HepG2 (cell line): ENCODE measurements around the gene EIF3M. TPM values are rescaled to one million over a fixed set of nuclear protein-coding genes. Genes with fewer than 3 reads are reported as not detected.

Experiments used
- ADNP ChIP-seq: sonication (generic); formaldehyde crosslinking; IDR thresholded peaks from 2 replicates; pipeline ENCODE4 v1.4.0; 2020; ENCODE audit warnings: missing genetic modification reagents
- AGO1 ChIP-seq: fragments of 200-400 bp; formaldehyde crosslinking; IDR thresholded peaks from 2 replicates; pipeline ENCODE4 v1.6.1; 2017; ENCODE audit warnings: mild to moderate bottlenecking, low read depth, low read length, moderate library complexity; ENCODE audit not compliant: poor library complexity, severe bottlenecking
- CBX2 ChIP-seq, 2 experiments: fragments of 200-600 bp in 1 of 2; sonication (generic); formaldehyde crosslinking in 1 of 2; IDR thresholded peaks; 2 replicates each; pipeline versions ENCODE4 v1.7.0 to v1.8.1; 2018 to 2022; ENCODE audit warnings: low read depth in 2 of 2, low read length in 1 of 2, mild to moderate bottlenecking in 1 of 2, missing genetic modification reagents in 1 of 2
- FOXJ3 ChIP-seq: sonication (generic); formaldehyde crosslinking; IDR thresholded peaks from 2 replicates; pipeline ENCODE4 v1.4.0; 2020; ENCODE audit warnings: missing genetic modification reagents, mild to moderate bottlenecking, borderline replicate concordance
- MED1 ChIP-seq: sonication (generic); formaldehyde crosslinking; IDR thresholded peaks from 2 replicates; pipeline ENCODE4 v1.4.0; 2020; ENCODE audit warnings: missing genetic modification reagents
- NPAS2 ChIP-seq: sonication (generic); formaldehyde crosslinking; IDR thresholded peaks from 2 replicates; pipeline ENCODE4 v1.8.0; 2022; ENCODE audit warnings: mild to moderate bottlenecking, missing genetic modification reagents, borderline replicate concordance
- SMAD1 ChIP-seq: sonication (generic); formaldehyde crosslinking; IDR thresholded peaks from 2 replicates; pipeline ENCODE4 v1.4.0; 2020; ENCODE audit warnings: missing genetic modification reagents, low read depth, mild to moderate bottlenecking, borderline replicate concordance
- SP2 ChIP-seq: sonication (generic); formaldehyde crosslinking; IDR thresholded peaks from 2 replicates; pipeline ENCODE4 v1.5.1; 2020; ENCODE audit warnings: mild to moderate bottlenecking, missing genetic modification reagents
- TEAD2 ChIP-seq: sonication (generic); formaldehyde crosslinking; IDR thresholded peaks from 2 replicates; pipeline ENCODE4 v1.9.0; 2021; ENCODE audit warnings: missing genetic modification reagents
- TGIF2 ChIP-seq: IDR thresholded peaks from 2 replicates; pipeline ENCODE4 v1.6.1; 2016; ENCODE audit warnings: control low read depth, missing compliant biosample characterization
- ZFAT ChIP-seq: sonication (generic); formaldehyde crosslinking; conservative IDR thresholded peaks from 2 replicates; pipeline ENCODE4 v1.8.1; 2023; ENCODE audit warnings: missing genetic modification reagents, inconsistent platforms
- ZNF124 ChIP-seq: sonication (generic); formaldehyde crosslinking; IDR thresholded peaks from 2 replicates; pipeline ENCODE4 v1.4.0; 2020; ENCODE audit warnings: missing genetic modification reagents
- ZNF251 ChIP-seq: sonication (generic); formaldehyde crosslinking; IDR thresholded peaks from 2 replicates; pipeline ENCODE4 v1.9.0; 2021; ENCODE audit warnings: mild to moderate bottlenecking, missing genetic modification reagents
- ZNF274 ChIP-seq: sonication (generic); formaldehyde crosslinking; IDR thresholded peaks from 2 replicates; pipeline ENCODE4 v1.5.1; 2020; ENCODE audit warnings: mild to moderate bottlenecking, missing genetic modification reagents
- ZNF446 ChIP-seq: sonication (generic); formaldehyde crosslinking; IDR thresholded peaks from 2 replicates; pipeline ENCODE4 v1.5.0; 2020; ENCODE audit warnings: mild to moderate bottlenecking, missing genetic modification reagents
- ZNF615 ChIP-seq: sonication (generic); formaldehyde crosslinking; IDR thresholded peaks from 2 replicates; pipeline ENCODE4 v1.5.0; 2020; ENCODE audit warnings: mild to moderate bottlenecking, missing genetic modification reagents, borderline replicate concordance
- ZNF790 ChIP-seq: sonication (generic); formaldehyde crosslinking; IDR thresholded peaks from 2 replicates; pipeline ENCODE4 v1.8.0; 2022; ENCODE audit warnings: missing genetic modification reagents, mild to moderate bottlenecking, borderline replicate concordance
- polyA plus RNA-seq, 8 experiments: library from polyadenylated mRNA; depleted of rRNA in 3 of 8; stranded (reverse) in 7 of 8; unstranded in 1 of 8; fragments of >200 nt; fragmentation: Illumina TruSeq in 4 of 8; extraction: Trizol in 4 of 8; gene quantifications; 2 replicates each; pipeline versions ENCODE4 v1.2.1 to v1.2.3, GENCODE V29; 2011 to 2016; ENCODE audit warnings: low read depth in 4 of 8, missing spikeins in 1 of 8, mixed read lengths in 1 of 8; ENCODE audit not compliant: insufficient read depth in 1 of 8
- total RNA-seq, 5 experiments: library from RNA; depleted of rRNA; stranded (reverse); fragments of >200 nt; fragmentation: Illumina TruSeq; extraction: Trizol; gene quantifications; 2 replicates each; pipeline ENCODE4 v1.2.3, GENCODE V29; 2016; ENCODE audit warnings: low read depth in 1 of 5
- TF ChIP-seq, protein P1 (sequence below): sonication (generic); formaldehyde crosslinking; IDR thresholded peaks from 2 replicates; pipeline ENCODE4 v1.4.0; 2020; ENCODE audit warnings: missing genetic modification reagents
- TF ChIP-seq, protein P2 (sequence below): sonication (generic); formaldehyde crosslinking; IDR thresholded peaks from 2 replicates; pipeline ENCODE4 v1.8.0; 2022; ENCODE audit warnings: mild to moderate bottlenecking, missing genetic modification reagents
- TF ChIP-seq, protein P3 (sequence below): IDR thresholded peaks from 2 replicates; pipeline ENCODE4 v1.4.0; 2020; ENCODE audit warnings: mild to moderate bottlenecking, missing genetic modification reagents
- TF ChIP-seq, protein P4 (sequence below): sonication (generic); formaldehyde crosslinking; IDR thresholded peaks from 2 replicates; pipeline ENCODE4 v1.8.0; 2022; ENCODE audit warnings: mild to moderate bottlenecking, missing genetic modification reagents, moderate library complexity

The EIF3M gene
- total and polyA plus RNA-seq, 2 of the 13 experiments (the other 11 are each of a cell fraction or from before 2014, with no cell fraction given): 279 to 389 TPM

DNA sequence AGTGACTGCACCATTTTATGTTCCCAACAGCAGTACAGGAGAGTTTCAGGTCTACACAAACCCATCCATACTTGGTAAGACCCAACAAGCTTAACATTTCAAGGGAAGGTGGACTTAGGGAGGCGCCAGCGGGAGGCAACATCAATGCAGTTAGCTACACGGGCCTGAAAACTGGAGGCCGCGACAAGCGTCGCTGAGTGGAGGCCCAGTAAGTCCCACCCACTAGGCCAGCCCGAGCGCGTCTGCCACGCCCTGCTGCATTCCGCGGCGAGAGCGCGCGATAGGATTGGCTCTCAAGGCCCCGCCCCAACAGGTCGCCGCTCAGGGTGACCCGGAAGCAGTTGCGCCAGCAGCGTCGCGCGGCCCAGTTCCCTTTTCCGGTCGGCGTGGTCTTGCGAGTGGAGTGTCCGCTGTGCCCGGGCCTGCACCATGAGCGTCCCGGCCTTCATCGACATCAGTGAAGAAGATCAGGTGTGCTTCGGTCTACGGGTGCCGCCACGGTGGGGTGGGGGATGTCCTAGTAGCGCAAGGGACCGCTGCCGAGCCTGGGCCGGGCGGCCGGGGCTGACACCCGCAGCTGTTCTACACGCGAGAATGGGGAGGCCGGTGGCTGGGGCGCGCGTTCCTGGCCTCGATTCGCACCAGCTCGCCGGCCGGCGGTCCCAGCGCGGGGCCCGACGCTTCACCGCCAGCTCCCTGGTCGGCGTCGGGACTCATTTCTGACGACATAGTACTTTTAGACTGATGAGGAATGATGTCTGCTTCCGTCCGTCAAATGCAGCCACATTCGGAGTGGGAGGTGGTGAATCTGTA is at the start of gene EIF3M (continued):
- TF ChIP-seq NPAS2 (CRISPR knock-in tag) (no peak), FOXJ3 (CRISPR knock-in tag) (peak; percentile 74; the same call in 1 of the 2 replicates), ZNF251 (CRISPR knock-in tag) (no peak), SP2 (peak; percentile 85), TEAD2 (CRISPR knock-in tag) (0 out of 2 replicates have a peak, but pooled peaks have one; percentile 59), ZFAT (CRISPR knock-in tag) (peak; percentile 83; the same call in 1 of the 2 replicates), MED1 (CRISPR knock-in tag) (peak; percentile 77), ZNF615 (CRISPR knock-in tag) (0 out of 2 replicates have a peak, but pooled peaks have one; percentile 90), AGO1 (peak; percentile 66), ZNF274 (CRISPR knock-in tag) (peak; percentile 89), ZNF124 (CRISPR knock-in tag) (peak; percentile 55), SMAD1 (CRISPR knock-in tag) (peak; percentile 48; the same call in 1 of the 2 replicates), ZNF790 (CRISPR knock-in tag) (peak; percentile 80; the same call in 1 of the 2 replicates), ZNF446 (CRISPR knock-in tag) (0 out of 2 replicates have a peak, but pooled peaks have one; percentile 42), TGIF2 (CRISPR knock-in tag) (no peak), ADNP (CRISPR knock-in tag) (no peak; the same call in 1 of the 2 replicates), CBX2 (IDR thresholded peaks at IDR 0.05; ENCODE audit: low read depth, low read length) (no peak), CBX2 (CRISPR knock-in tag; IDR thresholded peaks at IDR 0.05; ENCODE audit: low read depth) (peak; percentile 88; the same call in 1 of the 2 replicates)
- TF ChIP-seq, protein P1, sequence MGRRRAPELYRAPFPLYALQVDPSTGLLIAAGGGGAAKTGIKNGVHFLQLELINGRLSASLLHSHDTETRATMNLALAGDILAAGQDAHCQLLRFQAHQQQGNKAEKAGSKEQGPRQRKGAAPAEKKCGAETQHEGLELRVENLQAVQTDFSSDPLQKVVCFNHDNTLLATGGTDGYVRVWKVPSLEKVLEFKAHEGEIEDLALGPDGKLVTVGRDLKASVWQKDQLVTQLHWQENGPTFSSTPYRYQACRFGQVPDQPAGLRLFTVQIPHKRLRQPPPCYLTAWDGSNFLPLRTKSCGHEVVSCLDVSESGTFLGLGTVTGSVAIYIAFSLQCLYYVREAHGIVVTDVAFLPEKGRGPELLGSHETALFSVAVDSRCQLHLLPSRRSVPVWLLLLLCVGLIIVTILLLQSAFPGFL (CRISPR knock-in tag): 0 out of 2 replicates have a peak, but pooled peaks have one; percentile 85
- TF ChIP-seq, protein P2, sequence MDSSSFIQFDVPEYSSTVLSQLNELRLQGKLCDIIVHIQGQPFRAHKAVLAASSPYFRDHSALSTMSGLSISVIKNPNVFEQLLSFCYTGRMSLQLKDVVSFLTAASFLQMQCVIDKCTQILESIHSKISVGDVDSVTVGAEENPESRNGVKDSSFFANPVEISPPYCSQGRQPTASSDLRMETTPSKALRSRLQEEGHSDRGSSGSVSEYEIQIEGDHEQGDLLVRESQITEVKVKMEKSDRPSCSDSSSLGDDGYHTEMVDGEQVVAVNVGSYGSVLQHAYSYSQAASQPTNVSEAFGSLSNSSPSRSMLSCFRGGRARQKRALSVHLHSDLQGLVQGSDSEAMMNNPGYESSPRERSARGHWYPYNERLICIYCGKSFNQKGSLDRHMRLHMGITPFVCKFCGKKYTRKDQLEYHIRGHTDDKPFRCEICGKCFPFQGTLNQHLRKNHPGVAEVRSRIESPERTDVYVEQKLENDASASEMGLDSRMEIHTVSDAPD (CRISPR knock-in tag): no peak
- TF ChIP-seq, protein P3, sequence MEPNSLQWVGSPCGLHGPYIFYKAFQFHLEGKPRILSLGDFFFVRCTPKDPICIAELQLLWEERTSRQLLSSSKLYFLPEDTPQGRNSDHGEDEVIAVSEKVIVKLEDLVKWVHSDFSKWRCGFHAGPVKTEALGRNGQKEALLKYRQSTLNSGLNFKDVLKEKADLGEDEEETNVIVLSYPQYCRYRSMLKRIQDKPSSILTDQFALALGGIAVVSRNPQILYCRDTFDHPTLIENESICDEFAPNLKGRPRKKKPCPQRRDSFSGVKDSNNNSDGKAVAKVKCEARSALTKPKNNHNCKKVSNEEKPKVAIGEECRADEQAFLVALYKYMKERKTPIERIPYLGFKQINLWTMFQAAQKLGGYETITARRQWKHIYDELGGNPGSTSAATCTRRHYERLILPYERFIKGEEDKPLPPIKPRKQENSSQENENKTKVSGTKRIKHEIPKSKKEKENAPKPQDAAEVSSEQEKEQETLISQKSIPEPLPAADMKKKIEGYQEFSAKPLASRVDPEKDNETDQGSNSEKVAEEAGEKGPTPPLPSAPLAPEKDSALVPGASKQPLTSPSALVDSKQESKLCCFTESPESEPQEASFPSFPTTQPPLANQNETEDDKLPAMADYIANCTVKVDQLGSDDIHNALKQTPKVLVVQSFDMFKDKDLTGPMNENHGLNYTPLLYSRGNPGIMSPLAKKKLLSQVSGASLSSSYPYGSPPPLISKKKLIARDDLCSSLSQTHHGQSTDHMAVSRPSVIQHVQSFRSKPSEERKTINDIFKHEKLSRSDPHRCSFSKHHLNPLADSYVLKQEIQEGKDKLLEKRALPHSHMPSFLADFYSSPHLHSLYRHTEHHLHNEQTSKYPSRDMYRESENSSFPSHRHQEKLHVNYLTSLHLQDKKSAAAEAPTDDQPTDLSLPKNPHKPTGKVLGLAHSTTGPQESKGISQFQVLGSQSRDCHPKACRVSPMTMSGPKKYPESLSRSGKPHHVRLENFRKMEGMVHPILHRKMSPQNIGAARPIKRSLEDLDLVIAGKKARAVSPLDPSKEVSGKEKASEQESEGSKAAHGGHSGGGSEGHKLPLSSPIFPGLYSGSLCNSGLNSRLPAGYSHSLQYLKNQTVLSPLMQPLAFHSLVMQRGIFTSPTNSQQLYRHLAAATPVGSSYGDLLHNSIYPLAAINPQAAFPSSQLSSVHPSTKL (CRISPR knock-in tag): peak; percentile 71
- TF ChIP-seq, protein P4, sequence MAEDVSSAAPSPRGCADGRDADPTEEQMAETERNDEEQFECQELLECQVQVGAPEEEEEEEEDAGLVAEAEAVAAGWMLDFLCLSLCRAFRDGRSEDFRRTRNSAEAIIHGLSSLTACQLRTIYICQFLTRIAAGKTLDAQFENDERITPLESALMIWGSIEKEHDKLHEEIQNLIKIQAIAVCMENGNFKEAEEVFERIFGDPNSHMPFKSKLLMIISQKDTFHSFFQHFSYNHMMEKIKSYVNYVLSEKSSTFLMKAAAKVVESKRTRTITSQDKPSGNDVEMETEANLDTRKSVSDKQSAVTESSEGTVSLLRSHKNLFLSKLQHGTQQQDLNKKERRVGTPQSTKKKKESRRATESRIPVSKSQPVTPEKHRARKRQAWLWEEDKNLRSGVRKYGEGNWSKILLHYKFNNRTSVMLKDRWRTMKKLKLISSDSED: no peak
